Hepatocyte (in vitro differentiated cells): ENCODE results near the gene GRM4. TPM values are rescaled to one million over a fixed set of nuclear protein-coding genes. Genes with fewer than 3 reads are reported as not detected.

Source experiments
- DNase-seq: peaks from one replicate; pipeline ENCODE4 v3.0.0-alpha.2; 2016; ENCODE audit warnings: low spot score
- H2AFZ ChIP-seq: fragments of 200-600 bp; sonication (generic); 2 replicates; pipeline ENCODE4 v1.6.0; 2016; ENCODE audit warnings: antibody characterized with exemption, mild to moderate bottlenecking
- H3K27ac ChIP-seq: fragments of 200-600 bp; sonication (generic); 2 replicates; pipeline ENCODE4 v1.5.1; 2016; ENCODE audit warnings: mild to moderate bottlenecking
- H3K27me3 ChIP-seq: fragments of 200-600 bp; sonication (generic); 2 replicates; pipeline ENCODE4 v1.6.1; 2016
- H3K36me3 ChIP-seq: fragments of 200-600 bp; sonication (generic); replicated peaks from 2 replicates; pipeline ENCODE4 v1.5.1; 2016; ENCODE audit warnings: low read depth; ENCODE audit not compliant: insufficient read depth
- H3K4me1 ChIP-seq: fragments of 200-600 bp; sonication (generic); 2 replicates; pipeline ENCODE4 v1.5.1; 2016; ENCODE audit warnings: mild to moderate bottlenecking, moderate library complexity; ENCODE audit not compliant: insufficient read depth
- H3K4me2 ChIP-seq: fragments of 200-600 bp; sonication (generic); 2 replicates; pipeline ENCODE4 v1.6.0; 2016
- H3K4me3 ChIP-seq: fragments of 200-600 bp; sonication (generic); 2 replicates; pipeline ENCODE4 v1.5.1; 2016; ENCODE audit warnings: mild to moderate bottlenecking
- H3K79me2 ChIP-seq: fragments of 200-600 bp; sonication (generic); 2 replicates; pipeline ENCODE4 v1.6.0; 2017; ENCODE audit warnings: mild to moderate bottlenecking
- H3K9me2 ChIP-seq: fragments of 200-600 bp; sonication (generic); replicated peaks from 2 replicates; pipeline ENCODE4 v1.6.0; 2017; ENCODE audit warnings: mild to moderate bottlenecking; ENCODE audit not compliant: insufficient read depth
- H3K9me3 ChIP-seq: fragments of 200-600 bp; sonication (generic); 2 replicates; pipeline ENCODE4 v1.5.1; 2016; ENCODE audit warnings: low read depth, mild to moderate bottlenecking
- H4K20me1 ChIP-seq: fragments of 200-600 bp; sonication (generic); 2 replicates; pipeline ENCODE4 v1.6.0; 2016; ENCODE audit warnings: mild to moderate bottlenecking; ENCODE audit not compliant: insufficient read depth, poor library complexity, severe bottlenecking
- CTCF ChIP-seq: fragments of 200-600 bp; sonication (generic); IDR thresholded peaks from 2 replicates; pipeline ENCODE4 v1.5.1; 2016; ENCODE audit warnings: antibody characterized with exemption, mild to moderate bottlenecking; ENCODE audit not compliant: poor library complexity
- EZH2 ChIP-seq: fragments of 200-600 bp; sonication (generic); IDR thresholded peaks from 2 replicates; pipeline ENCODE4 v1.6.1; 2016; ENCODE audit warnings: antibody characterized with exemption, mild to moderate bottlenecking, borderline replicate concordance
- EZH2phosphoT487 ChIP-seq: fragments of 200-600 bp; sonication (generic); IDR thresholded peaks from one replicate; pipeline ENCODE4 v1.6.1; 2018; ENCODE audit warnings: antibody characterized with exemption, mild to moderate bottlenecking, low read depth, moderate library complexity; ENCODE audit not compliant: unreplicated experiment, severe bottlenecking
- WGBS: methylation state at CpG from one replicate; pipeline ENCODE4 v1.1.6; 2016; ENCODE audit warnings: low lambda C conversion rate; ENCODE audit errors: missing lambda C conversion rate; 5-methylcytosine and 5-hydroxymethylcytosine counted together
- polyA plus RNA-seq: library from polyadenylated mRNA; unstranded; fragments of >200 nt; fragmentation: Nextera tagmentation; extraction: Ambion mirVana; gene quantifications from 2 replicates; pipeline ENCODE4 v1.2.1, GENCODE V29; 2016
- total RNA-seq: library from RNA; depleted of rRNA; stranded (reverse); fragments of >200 nt; gene quantifications from 2 replicates; pipeline ENCODE4 v1.2.3, GENCODE V29; 2014

GRM4 gene
- total and polyA plus RNA-seq, 2 experiments from 2014 or later = 0.03 TPM; not detected in 1

GRCh38 chr6:34056305-34057108 lies 89.4 kb downstream of the GRM4 start:
- no peak overlapping the region for H3K4me3 ChIP-seq
- H3K4me1 ChIP-seq = no peaks in the 10 kb centered on the region
- no peak for DNase-seq
- H3K9me2 ChIP-seq = no peaks in the 10 kb centered on the region
- no peaks in the 10 kb centered on the region for H3K27me3 ChIP-seq
- H4K20me1 ChIP-seq = no peaks in the 10 kb centered on the region
- no peaks in the 10 kb centered on the region for H3K36me3 ChIP-seq
- H3K27ac ChIP-seq = no peak overlapping the region
- no peak overlapping the region for H2AFZ ChIP-seq
- H3K9me3 ChIP-seq = no peaks in the 10 kb centered on the region
- H3K79me2 ChIP-seq = no peaks in the 10 kb centered on the region
- TF ChIP-seq CTCF (no peak), EZH2phosphoT487 (no peak), EZH2 (no peak)
- WGBS = 65% methylated on average over 27 of the region's 36 CpGs
- no peak overlapping the region for H3K4me2 ChIP-seq

- no peak for TF ChIP-seq EZH2phosphoT487
- TF ChIP-seq CTCF = peak; percentile 68
- no peak overlapping the region for H3K4me2 ChIP-seq
- H3K4me1 ChIP-seq = no peaks in the 10 kb centered on the region
- H3K79me2 ChIP-seq = no peaks in the 10 kb centered on the region
- H3K4me3 ChIP-seq = no peak overlapping the region
- H3K9me3 ChIP-seq = no peaks in the 10 kb centered on the region
- no peaks in the 10 kb centered on the region for H3K9me2 ChIP-seq
- H3K27me3 ChIP-seq = no peaks in the 10 kb centered on the region
- H2AFZ ChIP-seq = no peak overlapping the region
- DNase-seq = peak; percentile 79
- H4K20me1 ChIP-seq = no peaks in the 10 kb centered on the region
- no peaks in the 10 kb centered on the region for H3K36me3 ChIP-seq
- H3K27ac ChIP-seq = no peak overlapping the region
- WGBS = 74% methylated on average over 18 of the region's 18 CpGs
Observed at GRCh38 chr6:34055223-34055933, 90.5 kb downstream of the GRM4 start.

GRCh38 chr6:34053721-34054120 lies 92.2 kb downstream of the GRM4 start:
- DNase-seq = no peak
- H4K20me1 ChIP-seq = no peaks in the 10 kb centered on the region
- WGBS = 60% methylated on average over 8 of the region's 8 CpGs

More at GRCh38 chr6:34053721-34054120, 92.2 kb downstream of the GRM4 start:
- Histone ChIP-seq H3K4me3 (no peak overlapping the region), H3K79me2 (no peaks in the 10 kb centered on the region), H3K27me3 (no peaks in the 10 kb centered on the region), H3K4me2 (no peak overlapping the region), H3K27ac (no peak overlapping the region), H3K4me1 (no peaks in the 10 kb centered on the region), H2AFZ (no peak overlapping the region), H3K9me2 (no peaks in the 10 kb centered on the region), H3K36me3 (no peaks in the 10 kb centered on the region), H3K9me3 (no peaks in the 10 kb centered on the region)
- TF ChIP-seq EZH2 (no peak), CTCF (no peak), EZH2phosphoT487 (no peak)
